HEK293 (cell line): ENCODE data around the gene TGFBI.

Experiments
- KLF9 ChIP-seq: fragments of 450-650 bp; formaldehyde crosslinking; IDR thresholded peaks from 2 replicates; pipeline ENCODE4 v1.5.1; 2016; ENCODE audit warnings: missing biosample characterization, missing genetic modification characterization, low read depth
- MZF1 ChIP-seq: fragments of 450-650 bp; formaldehyde crosslinking; IDR thresholded peaks from 2 replicates; pipeline ENCODE4 v1.5.1; 2017; ENCODE audit warnings: missing biosample characterization, missing genetic modification characterization, borderline replicate concordance
- PRDM4 ChIP-seq: fragments of 450-650 bp; formaldehyde crosslinking; IDR thresholded peaks from 2 replicates; pipeline ENCODE4 v1.5.1; 2017; ENCODE audit warnings: missing biosample characterization, missing genetic modification characterization
- SCRT2 ChIP-seq: fragments of 450-650 bp; formaldehyde crosslinking; IDR thresholded peaks from 2 replicates; pipeline ENCODE4 v1.5.1; 2016; ENCODE audit warnings: missing biosample characterization, missing genetic modification characterization
- WT1 ChIP-seq: fragments of 450-650 bp; formaldehyde crosslinking; IDR thresholded peaks from 2 replicates; pipeline ENCODE4 v1.5.1; 2016; ENCODE audit warnings: missing biosample characterization, missing genetic modification characterization
- ZBTB21 ChIP-seq: fragments of 450-650 bp; formaldehyde crosslinking; IDR thresholded peaks from 2 replicates; pipeline ENCODE4 v1.5.1; 2017; ENCODE audit warnings: missing biosample characterization, missing genetic modification characterization
- ZBTB49 ChIP-seq: fragments of 450-650 bp; formaldehyde crosslinking; IDR thresholded peaks from 2 replicates; pipeline ENCODE4 v1.5.1; 2016; ENCODE audit warnings: missing biosample characterization, missing genetic modification characterization, low read depth
- ZNF10 ChIP-seq: fragments of 450-650 bp; formaldehyde crosslinking; IDR thresholded peaks from 2 replicates; pipeline ENCODE4 v1.5.1; 2017; ENCODE audit warnings: missing biosample characterization, missing genetic modification characterization
- ZNF114 ChIP-seq: fragments of 450-650 bp; formaldehyde crosslinking; IDR thresholded peaks from 2 replicates; pipeline ENCODE4 v1.5.0; 2017; ENCODE audit warnings: missing biosample characterization, missing genetic modification characterization
- ZNF132 ChIP-seq: fragments of 450-650 bp; formaldehyde crosslinking; IDR thresholded peaks from 2 replicates; pipeline ENCODE4 v1.5.1; 2017; ENCODE audit warnings: missing biosample characterization, missing genetic modification characterization, borderline replicate concordance
- ZNF138 ChIP-seq: fragments of 450-650 bp; formaldehyde crosslinking; IDR thresholded peaks from 2 replicates; pipeline ENCODE4 v1.5.1; 2016; ENCODE audit warnings: missing biosample characterization, missing genetic modification characterization, borderline replicate concordance
- ZNF140 ChIP-seq: fragments of 450-650 bp; formaldehyde crosslinking; IDR thresholded peaks from 2 replicates; pipeline ENCODE4 v1.5.1; 2016; ENCODE audit warnings: missing biosample characterization, missing genetic modification characterization
- ZNF16 ChIP-seq: fragments of 450-650 bp; formaldehyde crosslinking; IDR thresholded peaks from 2 replicates; pipeline ENCODE4 v1.5.1; 2016; ENCODE audit warnings: low read depth, missing biosample characterization, missing genetic modification characterization
- ZNF169 ChIP-seq: fragments of 450-650 bp; formaldehyde crosslinking; IDR thresholded peaks from 2 replicates; pipeline ENCODE4 v1.5.1; 2016; ENCODE audit warnings: missing biosample characterization, missing genetic modification characterization
- ZNF18 ChIP-seq: fragments of 450-650 bp; formaldehyde crosslinking; IDR thresholded peaks from 2 replicates; pipeline ENCODE4 v1.5.1; 2016; ENCODE audit warnings: missing biosample characterization, missing genetic modification characterization
- ZNF221 ChIP-seq: fragments of 450-650 bp; formaldehyde crosslinking; IDR thresholded peaks from 2 replicates; pipeline ENCODE4 v1.5.1; 2017; ENCODE audit warnings: missing biosample characterization, missing genetic modification characterization, borderline replicate concordance
- ZNF223 ChIP-seq: fragments of 450-650 bp; formaldehyde crosslinking; IDR thresholded peaks from 2 replicates; pipeline ENCODE4 v1.5.1; 2016; ENCODE audit warnings: missing biosample characterization, missing genetic modification characterization
- ZNF266 ChIP-seq: fragments of 450-650 bp; formaldehyde crosslinking; IDR thresholded peaks from 2 replicates; pipeline ENCODE4 v1.5.1; 2016; ENCODE audit warnings: missing biosample characterization, missing genetic modification characterization, low read depth
- ZNF391 ChIP-seq: fragments of 450-650 bp; formaldehyde crosslinking; IDR thresholded peaks from 2 replicates; pipeline ENCODE4 v1.5.1; 2016; ENCODE audit warnings: low read depth, missing biosample characterization, missing genetic modification characterization, borderline replicate concordance
- ZNF521 ChIP-seq: fragments of 450-650 bp; formaldehyde crosslinking; IDR thresholded peaks from 2 replicates; pipeline ENCODE4 v1.5.1; 2017; ENCODE audit warnings: missing biosample characterization, mild to moderate bottlenecking, missing genetic modification characterization
- ZNF629 ChIP-seq: fragments of 450-650 bp; formaldehyde crosslinking; IDR thresholded peaks from 2 replicates; pipeline ENCODE4 v1.5.1; 2017; ENCODE audit warnings: missing biosample characterization, missing genetic modification characterization
- ZNF660 ChIP-seq: fragments of 450-650 bp; IDR thresholded peaks from 2 replicates; pipeline ENCODE4 v1.5.1; 2018; ENCODE audit warnings: missing biosample characterization, mild to moderate bottlenecking, missing genetic modification characterization
- ZNF76 ChIP-seq: fragments of 450-650 bp; formaldehyde crosslinking; IDR thresholded peaks from 2 replicates; pipeline ENCODE4; 2016; ENCODE audit warnings: low read depth, missing biosample characterization, missing genetic modification characterization, borderline replicate concordance
- TF ChIP-seq, protein P1 (sequence below): fragments of 450-650 bp; formaldehyde crosslinking; IDR thresholded peaks from 2 replicates; pipeline ENCODE4 v1.5.1; 2017; ENCODE audit warnings: missing biosample characterization, missing genetic modification characterization
- TF ChIP-seq, protein P2 (sequence below): fragments of 450-650 bp; formaldehyde crosslinking; IDR thresholded peaks from 2 replicates; pipeline ENCODE4 v1.5.1; 2016; ENCODE audit warnings: missing biosample characterization, missing genetic modification characterization
- TF ChIP-seq, protein P3 (sequence below): fragments of 450-650 bp; formaldehyde crosslinking; IDR thresholded peaks from 2 replicates; pipeline ENCODE4 v1.5.1; 2017; ENCODE audit warnings: missing biosample characterization, mild to moderate bottlenecking, missing genetic modification characterization, moderate library complexity
- TF ChIP-seq, protein P4 (sequence below): fragments of 450-650 bp; formaldehyde crosslinking; IDR thresholded peaks from 2 replicates; pipeline ENCODE4 v1.5.1; 2017; ENCODE audit warnings: missing biosample characterization, missing genetic modification characterization

Gene TGFBI

GRCh38 chr5:136037001-136037705 is 8.4 kb downstream of the TGFBI start (continued):
- TF ChIP-seq PRDM4 (tag by site-specific recombination) (peak; percentile 88), ZNF76 (tag by site-specific recombination) (no peak), ZNF660 (tag by site-specific recombination) (peak; percentile 96), KLF9 (tag by site-specific recombination) (peak; percentile 31; the same call in 1 of the 2 replicates), ZNF138 (tag by site-specific recombination) (no peak), ZNF18 (tag by site-specific recombination) (no peak), ZNF169 (tag by site-specific recombination) (no peak), SCRT2 (peak; percentile 78), ZNF521 (tag by site-specific recombination) (no peak), ZBTB21 (tag by site-specific recombination) (no peak; the same call in 1 of the 2 replicates), ZNF266 (tag by site-specific recombination) (no peak), ZNF223 (tag by site-specific recombination) (0 out of 2 replicates have a peak, but pooled peaks have one; percentile 41), WT1 (tag by site-specific recombination) (no peak), ZNF16 (tag by site-specific recombination) (no peak), ZNF114 (no peak), ZNF140 (tag by site-specific recombination) (no peak), ZBTB49 (no peak), MZF1 (tag by site-specific recombination) (peak; percentile 96), ZNF221 (tag by site-specific recombination) (no peak), ZNF132 (no peak), ZNF629 (tag by site-specific recombination) (peak; percentile 44; the same call in 1 of the 2 replicates), ZNF10 (tag by site-specific recombination) (peak; percentile 94), ZNF391 (tag by site-specific recombination) (no peak)
- TF ChIP-seq, protein P1, sequence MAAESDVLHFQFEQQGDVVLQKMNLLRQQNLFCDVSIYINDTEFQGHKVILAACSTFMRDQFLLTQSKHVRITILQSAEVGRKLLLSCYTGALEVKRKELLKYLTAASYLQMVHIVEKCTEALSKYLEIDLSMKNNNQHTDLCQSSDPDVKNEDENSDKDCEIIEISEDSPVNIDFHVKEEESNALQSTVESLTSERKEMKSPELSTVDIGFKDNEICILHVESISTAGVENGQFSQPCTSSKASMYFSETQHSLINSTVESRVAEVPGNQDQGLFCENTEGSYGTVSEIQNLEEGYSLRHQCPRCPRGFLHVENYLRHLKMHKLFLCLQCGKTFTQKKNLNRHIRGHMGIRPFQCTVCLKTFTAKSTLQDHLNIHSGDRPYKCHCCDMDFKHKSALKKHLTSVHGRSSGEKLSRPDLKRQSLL, result peak; percentile 4; the same call in 1 of the 2 replicates
- TF ChIP-seq, protein P2, sequence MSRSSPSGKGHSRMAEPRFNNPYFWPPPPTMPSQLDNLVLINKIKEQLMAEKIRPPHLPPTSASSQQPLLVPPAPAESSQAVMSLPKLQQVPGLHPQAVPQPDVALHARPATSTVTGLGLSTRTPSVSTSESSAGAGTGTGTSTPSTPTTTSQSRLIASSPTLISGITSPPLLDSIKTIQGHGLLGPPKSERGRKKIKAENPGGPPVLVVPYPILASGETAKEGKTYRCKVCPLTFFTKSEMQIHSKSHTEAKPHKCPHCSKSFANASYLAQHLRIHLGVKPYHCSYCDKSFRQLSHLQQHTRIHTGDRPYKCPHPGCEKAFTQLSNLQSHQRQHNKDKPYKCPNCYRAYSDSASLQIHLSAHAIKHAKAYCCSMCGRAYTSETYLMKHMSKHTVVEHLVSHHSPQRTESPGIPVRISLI (tag by site-specific recombination), result no peak
- TF ChIP-seq, protein P3, sequence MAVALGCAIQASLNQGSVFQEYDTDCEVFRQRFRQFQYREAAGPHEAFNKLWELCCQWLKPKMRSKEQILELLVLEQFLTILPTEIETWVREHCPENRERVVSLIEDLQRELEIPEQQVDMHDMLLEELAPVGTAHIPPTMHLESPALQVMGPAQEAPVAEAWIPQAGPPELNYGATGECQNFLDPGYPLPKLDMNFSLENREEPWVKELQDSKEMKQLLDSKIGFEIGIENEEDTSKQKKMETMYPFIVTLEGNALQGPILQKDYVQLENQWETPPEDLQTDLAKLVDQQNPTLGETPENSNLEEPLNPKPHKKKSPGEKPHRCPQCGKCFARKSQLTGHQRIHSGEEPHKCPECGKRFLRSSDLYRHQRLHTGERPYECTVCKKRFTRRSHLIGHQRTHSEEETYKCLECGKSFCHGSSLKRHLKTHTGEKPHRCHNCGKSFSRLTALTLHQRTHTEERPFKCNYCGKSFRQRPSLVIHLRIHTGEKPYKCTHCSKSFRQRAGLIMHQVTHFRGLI (tag by site-specific recombination), result no peak
- TF ChIP-seq, protein P4, sequence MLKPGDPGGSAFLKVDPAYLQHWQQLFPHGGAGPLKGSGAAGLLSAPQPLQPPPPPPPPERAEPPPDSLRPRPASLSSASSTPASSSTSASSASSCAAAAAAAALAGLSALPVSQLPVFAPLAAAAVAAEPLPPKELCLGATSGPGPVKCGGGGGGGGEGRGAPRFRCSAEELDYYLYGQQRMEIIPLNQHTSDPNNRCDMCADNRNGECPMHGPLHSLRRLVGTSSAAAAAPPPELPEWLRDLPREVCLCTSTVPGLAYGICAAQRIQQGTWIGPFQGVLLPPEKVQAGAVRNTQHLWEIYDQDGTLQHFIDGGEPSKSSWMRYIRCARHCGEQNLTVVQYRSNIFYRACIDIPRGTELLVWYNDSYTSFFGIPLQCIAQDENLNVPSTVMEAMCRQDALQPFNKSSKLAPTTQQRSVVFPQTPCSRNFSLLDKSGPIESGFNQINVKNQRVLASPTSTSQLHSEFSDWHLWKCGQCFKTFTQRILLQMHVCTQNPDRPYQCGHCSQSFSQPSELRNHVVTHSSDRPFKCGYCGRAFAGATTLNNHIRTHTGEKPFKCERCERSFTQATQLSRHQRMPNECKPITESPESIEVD (tag by site-specific recombination), result peak; percentile 82
